Erythroblast (primary cell): ENCODE measurements around the gene TBC1D2B.

Source experiments
- GATA1 ChIP-seq: IDR thresholded peaks from 2 replicates; pipeline ENCODE4 v1.6.1; 2011; ENCODE audit warnings: low read depth, mild to moderate bottlenecking, control low read depth, low read length, moderate library complexity
- POLR2A ChIP-seq: IDR thresholded peaks from 2 replicates; pipeline ENCODE4 v1.6.1; 2011; ENCODE audit warnings: mild to moderate bottlenecking, low read length

DNA sequence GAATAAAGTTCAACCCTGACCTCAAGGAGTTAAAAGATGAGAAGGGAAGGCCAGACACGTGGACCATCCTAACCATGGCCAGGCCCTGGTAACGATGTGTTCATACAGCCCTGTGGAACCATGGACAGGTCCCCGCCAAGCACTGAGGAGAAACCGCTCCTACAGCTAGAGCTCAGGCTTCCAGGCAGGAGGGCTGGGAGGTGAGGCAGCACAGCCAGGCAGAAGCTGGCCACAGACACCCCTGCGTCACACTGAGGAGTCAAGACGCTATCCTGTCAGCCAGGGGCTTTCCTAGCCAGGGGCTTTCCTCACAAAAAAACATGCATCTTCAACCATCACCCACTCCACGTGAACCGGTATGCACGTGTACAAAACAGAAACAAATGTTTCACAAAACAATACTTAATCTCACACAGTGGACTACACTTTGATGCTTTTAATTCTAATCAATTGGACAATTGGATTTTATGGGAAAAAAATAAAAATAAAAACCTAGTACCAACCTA lies 73.2 kb downstream of the TBC1D2B start:
- TF ChIP-seq POLR2A (no peak), GATA1 (no peak)
